Activated CD8-positive, alpha-beta T cell treated with anti-CD3 and anti-CD28 coated beads, Interleukin-2, amount 10 ng/mL, durations not matched to agents 7 days and 5 days (primary cell): ENCODE data around the gene HIRIP3. TPM values are rescaled to one million over a fixed set of nuclear protein-coding genes. Genes with fewer than 3 reads are reported as not detected.

Experiments used
- ATAC-seq: fragments of 150-1000 bp; cut with Tn5 transposase; one replicate; pipeline ENCODE4 v1.10.0; 2021; ENCODE audit warnings: moderate library complexity
- CTCF ChIA-PET: fragments of 350-600 bp; sonication (Branson Sonifier 250); formaldehyde crosslinking; loops from one replicate; lab custom pipeline; 2021; ENCODE audit warnings: antibody characterized with exemption; lab: Charles Lee
- POLR2A ChIA-PET: fragments of 350-600 bp; sonication (Branson Sonifier 250); formaldehyde crosslinking; loops from one replicate; lab custom pipeline; 2021; ENCODE audit warnings: antibody characterized with exemption; lab: Charles Lee
- DNase-seq: peaks from one replicate; pipeline ENCODE4 v3.0.0-alpha.2; 2020
- H3K27ac Mint-ChIP-seq: one replicate; pipeline ENCODE4 v1.8.0; 2021; ENCODE audit warnings: mild to moderate bottlenecking, mixed read lengths
- H3K27me3 Mint-ChIP-seq: one replicate; pipeline ENCODE4 v1.8.0; 2021; ENCODE audit warnings: low read depth, mixed read lengths
- H3K36me3 Mint-ChIP-seq: one replicate; pipeline ENCODE4 v1.8.0; 2021; ENCODE audit warnings: low read depth, mixed read lengths
- H3K4me1 Mint-ChIP-seq: one replicate; pipeline ENCODE4 v1.8.0; 2021; ENCODE audit warnings: low read depth, mixed read lengths
- H3K4me3 Mint-ChIP-seq: one replicate; pipeline ENCODE4 v1.8.0; 2021; ENCODE audit warnings: mild to moderate bottlenecking, mixed read lengths
- H3K9me3 Mint-ChIP-seq: one replicate; pipeline ENCODE4 v1.8.0; 2022; ENCODE audit warnings: mixed read lengths; ENCODE audit not compliant: insufficient read depth
- total RNA-seq, 2 experiments: library from RNA; stranded (reverse); gene quantifications; one replicate each; pipeline ENCODE4 v1.2.3, GENCODE V29; 2021

The HIRIP3 gene
- total RNA-seq, 2 experiments from 2014 or later, result 46.4 to 47.3 TPM

GRCh38 chr16:29950806-29951461 lies 44.5 kb downstream of the HIRIP3 start:
- ChIA-PET CTCF (interaction anchor here (1.0 to 1.4 kb wide), 2 partner anchors 10 to 102 kb away, joined by 3 to 6 read pairs; no protein-coding TSS in a partner anchor), POLR2A (interaction anchor here (1.2 to 1.6 kb wide), 2 partner anchors 10 to 25 kb away, joined by 3 to 6 read pairs; partner anchors contain the start of genes KCTD13 and TMEM219)
- Mint-ChIP-seq H3K27me3 (peaks cover 10% of the 10 kb centered on the region), H3K9me3 (peaks cover 4% of the 10 kb centered on the region), H3K4me3 (no peak overlapping the region), H3K4me1 (no peaks in the 10 kb centered on the region), H3K27ac (no peak overlapping the region), H3K36me3 (no peaks in the 10 kb centered on the region)
- DNase-seq (no peak), ATAC-seq (no peak)

DNA sequence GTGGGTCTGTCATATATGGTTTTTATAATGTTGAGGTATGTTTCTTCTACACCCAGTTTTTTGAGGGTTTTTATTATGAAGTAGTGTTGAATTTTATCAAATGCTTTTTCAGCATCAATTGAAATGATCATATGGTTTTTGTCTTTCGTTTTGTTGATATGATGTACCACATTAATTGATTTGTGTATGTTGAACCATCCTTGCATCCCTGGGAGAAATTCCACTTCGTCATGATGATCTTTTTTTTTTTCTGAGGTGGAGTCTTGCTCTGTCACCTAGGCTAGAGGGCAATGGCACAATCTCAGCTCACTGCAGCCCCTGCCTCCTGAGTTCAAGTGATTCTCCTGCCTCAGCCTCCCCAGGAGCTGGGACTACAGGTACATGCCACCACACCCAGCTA lies 47.5 kb downstream of the HIRIP3 start:
- peaks cover 4% of the 10 kb centered on the region for H3K9me3 Mint-ChIP-seq
- no peak overlapping the region for H3K4me3 Mint-ChIP-seq
- no peaks in the 10 kb centered on the region for H3K4me1 Mint-ChIP-seq
- DNase-seq (no peak), ATAC-seq (no peak)
- ChIA-PET CTCF (interaction anchor here (1.2 kb wide), 1 partner anchor 14 kb away, joined by 3 read pairs; the partner anchor contains the start of gene TMEM219), POLR2A (no interaction called here)
- no peaks in the 10 kb centered on the region for H3K36me3 Mint-ChIP-seq
- no peak overlapping the region for H3K27ac Mint-ChIP-seq
- H3K27me3 Mint-ChIP-seq, result peaks cover 7% of the 10 kb centered on the region

- peaks cover 2% of the 10 kb centered on the region for H3K4me1 Mint-ChIP-seq
- H3K36me3 Mint-ChIP-seq, result no peaks in the 10 kb centered on the region
- H3K4me3 Mint-ChIP-seq, result no peak overlapping the region
- DNase-seq, result no peak
- CTCF ChIA-PET, result interaction anchor here (0.8 to 1.5 kb wide), 3 partner anchors 10 to 244 kb away, joined by 3 to 4 read pairs (median 3); no protein-coding TSS in a partner anchor
- H3K27ac Mint-ChIP-seq, result no peak overlapping the region
- POLR2A ChIA-PET, result no interaction called here
- H3K9me3 Mint-ChIP-seq, result no peaks in the 10 kb centered on the region
- no peak for ATAC-seq
- H3K27me3 Mint-ChIP-seq, result peaks cover 13% of the 10 kb centered on the region
Observed at GRCh38 chr16:29943846-29944799, 51.3 kb downstream of the HIRIP3 start.

Other genes starting within 250 kb of the HIRIP3 start
- 10 to 100 TPM; 64.3 to 68.0 TPM for gene C16orf54, start 249.6 kb downstream of the HIRIP3 start, total RNA-seq
- not detected for gene ZG16, start 217.4 kb downstream of the HIRIP3 start, total RNA-seq
- 100 to 1,000 TPM; 229 to 233 TPM for gene KIF22, start 204.9 kb downstream of the HIRIP3 start, total RNA-seq
- gene MAZ, start 189.1 kb downstream of the HIRIP3 start, total RNA-seq, result 100 to 1,000 TPM; 455 to 494 TPM
- gene PRRT2, start 183.4 kb downstream of the HIRIP3 start, total RNA-seq, result under 1 TPM; 0.16 to 0.83 TPM
- gene PAGR1, start 179.5 kb downstream of the HIRIP3 start, total RNA-seq, result 10 to 100 TPM; 39.1 TPM
- gene MVP, start 175.2 kb downstream of the HIRIP3 start, total RNA-seq, result 100 to 1,000 TPM; 122 to 125 TPM
- 10 to 100 TPM; 51.1 to 53.2 TPM for gene CDIPT, start 132.4 kb downstream of the HIRIP3 start, total RNA-seq
- gene SEZ6L2, start 96.1 kb downstream of the HIRIP3 start, total RNA-seq, result not detected
- gene ASPHD1, start 95.1 kb downstream of the HIRIP3 start, total RNA-seq, result under 1 TPM in 1 of 2 experiments, not detected in 1; 0.24 TPM
- 10 to 100 TPM; 33.8 to 35.5 TPM for gene KCTD13, start 69.4 kb downstream of the HIRIP3 start, total RNA-seq
- 10 to 100 TPM; 57.8 to 61.0 TPM for gene TMEM219, start 33.5 kb downstream of the HIRIP3 start, total RNA-seq
- 10 to 100 TPM; 48.9 to 49.8 TPM for gene TAOK2, start 21.7 kb downstream of the HIRIP3 start, total RNA-seq
- 100 to 1,000 TPM; 104 to 117 TPM for gene INO80E, start 624 bp upstream of the HIRIP3 start, total RNA-seq
- gene DOC2A, start 15.4 kb upstream of the HIRIP3 start, total RNA-seq, result under 1 TPM in 1 of 2 experiments, not detected in 1; 0.34 TPM
- gene C16orf92, start 27.6 kb upstream of the HIRIP3 start, total RNA-seq, result not detected
- gene TLCD3B, start 35.7 kb upstream of the HIRIP3 start, total RNA-seq, result 1 to 10 TPM; 4.6 TPM
- 1,000 to 10,000 TPM; 1,738 to 1,843 TPM for gene ALDOA, start 70.1 kb upstream of the HIRIP3 start, total RNA-seq
- 100 to 1,000 TPM; 157 TPM for gene PPP4C, start 80.4 kb upstream of the HIRIP3 start, total RNA-seq
- gene TBX6, start 96.3 kb upstream of the HIRIP3 start, total RNA-seq, result 1 to 10 TPM; 1.3 TPM
- gene YPEL3, start 100.6 kb upstream of the HIRIP3 start, total RNA-seq, result 10 to 100 TPM; 29.4 to 34.5 TPM
- gene GDPD3, start 117.9 kb upstream of the HIRIP3 start, total RNA-seq, result 10 to 100 TPM; 10.5 to 12.6 TPM
- 10 to 100 TPM; 83.5 to 93.7 TPM for gene MAPK3, start 127.6 kb upstream of the HIRIP3 start, total RNA-seq
- 1,000 to 10,000 TPM; 1,875 to 1,983 TPM for gene CORO1A, start 188.0 kb upstream of the HIRIP3 start, total RNA-seq
- gene BOLA2B, start 198.0 kb upstream of the HIRIP3 start, total RNA-seq, result 100 to 1,000 TPM; 205 to 212 TPM
- gene SLX1A, start 198.3 kb upstream of the HIRIP3 start, total RNA-seq, result 100 to 1,000 TPM; 115 to 123 TPM
- 10 to 100 TPM; 28.9 to 32.8 TPM for gene SULT1A3, start 203.6 kb upstream of the HIRIP3 start, total RNA-seq